ENCODE data around the gene CENPS. TPM values are rescaled to one million over a fixed set of nuclear protein-coding genes. Genes with fewer than 3 reads are reported as not detected.

Gene CENPS
- total RNA-seq, 1 donor = 17.4 TPM

DNA sequence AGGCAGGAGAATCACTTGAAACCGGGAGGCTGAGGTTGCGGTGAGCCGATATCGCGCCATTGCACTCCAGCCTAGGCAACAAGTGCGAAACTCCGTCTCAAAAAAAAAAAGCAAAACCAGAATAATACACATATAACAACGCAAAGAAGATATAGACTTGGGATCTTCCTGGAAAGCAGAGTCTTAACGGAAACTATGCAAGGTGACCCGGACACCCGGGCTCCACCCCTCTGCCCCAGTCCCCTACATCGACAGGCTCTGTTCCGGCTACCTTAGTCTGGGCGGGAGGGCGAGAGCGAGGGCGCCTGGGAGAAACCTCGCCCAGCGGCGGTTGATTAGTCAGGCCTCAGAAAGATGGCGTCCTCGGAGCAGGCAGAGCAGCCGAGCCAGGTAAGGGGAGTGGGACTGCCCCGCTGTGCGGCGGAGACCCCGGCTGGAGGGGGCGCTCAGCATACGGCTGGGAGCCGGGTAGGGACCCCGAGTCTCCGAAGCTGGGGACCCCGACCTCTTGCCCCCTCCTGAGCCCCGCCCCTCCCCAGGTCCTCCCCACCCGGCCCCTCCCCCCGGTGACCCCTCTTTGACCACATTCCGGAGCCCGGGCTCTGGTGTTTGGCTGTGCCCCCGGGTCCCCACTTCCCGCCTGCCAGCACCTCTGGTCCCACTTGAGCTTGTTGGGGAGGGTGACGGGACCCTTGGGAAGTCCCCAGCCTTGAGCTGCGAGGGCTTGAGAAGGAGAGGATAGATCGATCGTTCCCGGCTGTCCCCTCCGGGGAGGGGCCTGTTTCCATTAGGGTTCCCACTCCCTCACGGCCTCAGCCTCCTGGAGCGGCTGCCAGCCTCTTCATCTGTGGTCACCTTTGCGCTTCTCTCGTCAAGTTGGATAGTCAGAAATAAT lies 44.6 kb downstream of the CENPS start, which contains the start of gene PEX14:
Gene PEX14, plus strand, starts transcription at position 338 of the 895 bp plus-strand sequence. Its CDS starts 17 bp downstream, at position 355.
- Histone ChIP-seq H3K36me3 (ENCODE audit: insufficient read depth, low read length) (no peaks in the 10 kb centered on the region), H3K4me2 (ENCODE audit: insufficient read depth, low read length) (peak within 1 kb of the TSS; percentile 94), H3K4me3 (ENCODE audit: insufficient read depth, low read length) (peak within 1 kb of the TSS; percentile 94), H2AFZ (ENCODE audit: low read length) (peak within 1 kb of the TSS; percentile 91), H3K9me3 (ENCODE audit: low read depth, low read length) (no peaks in the 10 kb centered on the region), H3K79me2 (ENCODE audit: insufficient read depth, low read length) (peaks cover 58% of the 10 kb centered on the region), H3K27ac (ENCODE audit: low read depth, low read length) (peak within 1 kb of the TSS; percentile 47), H3K4me1 (ENCODE audit: insufficient read depth, low read length) (peaks cover 10% of the 10 kb centered on the region), H3K27me3 (ENCODE audit: insufficient read depth, low read length) (no peaks in the 10 kb centered on the region), H4K20me1 (ENCODE audit: insufficient read depth, low read length) (peaks cover 10% of the 10 kb centered on the region)
- peak; percentile 97 for DNase-seq (ENCODE audit: insufficient read length, low spot score, missing footprints)
- TF ChIP-seq CTCF (IDR thresholded peaks at IDR 0.05; ENCODE audit: extremely low read depth, low read depth, low read length) = no peak

DNA sequence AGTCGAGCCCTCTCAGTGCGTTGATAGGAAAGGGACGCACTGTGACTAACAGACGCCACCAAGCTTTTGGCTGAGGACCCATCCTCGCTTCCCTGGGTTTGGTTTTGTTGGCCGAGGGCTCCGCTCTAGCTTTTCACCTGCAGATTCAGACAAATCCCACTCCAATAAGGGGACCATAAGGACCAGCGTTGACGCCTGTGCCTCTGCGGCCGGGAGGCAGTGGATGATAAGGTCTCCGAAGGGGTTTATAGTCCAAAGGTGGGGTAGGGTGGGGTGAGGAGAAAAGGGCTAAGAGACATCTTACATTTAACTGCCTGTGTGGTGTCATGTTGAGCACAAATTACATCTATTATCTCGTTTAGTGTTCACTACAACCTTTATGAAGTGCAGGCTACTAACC lies 45.3 kb downstream of the CENPS start:
- Histone ChIP-seq H3K79me2 (ENCODE audit: insufficient read depth, low read length) (peaks cover 60% of the 10 kb centered on the region), H3K27me3 (ENCODE audit: insufficient read depth, low read length) (no peaks in the 10 kb centered on the region), H2AFZ (ENCODE audit: low read length) (peak overlapping the region; percentile 91), H3K4me2 (ENCODE audit: insufficient read depth, low read length) (peak overlapping the region; percentile 94), H3K27ac (ENCODE audit: low read depth, low read length) (peak overlapping the region; percentile 47), H3K4me3 (ENCODE audit: insufficient read depth, low read length) (peak overlapping the region; percentile 94), H4K20me1 (ENCODE audit: insufficient read depth, low read length) (peaks cover 10% of the 10 kb centered on the region), H3K4me1 (ENCODE audit: insufficient read depth, low read length) (peaks cover 10% of the 10 kb centered on the region), H3K36me3 (ENCODE audit: insufficient read depth, low read length) (no peaks in the 10 kb centered on the region), H3K9me3 (ENCODE audit: low read depth, low read length) (no peaks in the 10 kb centered on the region)
- no peak for TF ChIP-seq CTCF (IDR thresholded peaks at IDR 0.05; ENCODE audit: extremely low read depth, low read depth, low read length)
- DNase-seq (ENCODE audit: insufficient read length, low spot score, missing footprints) = no peak

DNA sequence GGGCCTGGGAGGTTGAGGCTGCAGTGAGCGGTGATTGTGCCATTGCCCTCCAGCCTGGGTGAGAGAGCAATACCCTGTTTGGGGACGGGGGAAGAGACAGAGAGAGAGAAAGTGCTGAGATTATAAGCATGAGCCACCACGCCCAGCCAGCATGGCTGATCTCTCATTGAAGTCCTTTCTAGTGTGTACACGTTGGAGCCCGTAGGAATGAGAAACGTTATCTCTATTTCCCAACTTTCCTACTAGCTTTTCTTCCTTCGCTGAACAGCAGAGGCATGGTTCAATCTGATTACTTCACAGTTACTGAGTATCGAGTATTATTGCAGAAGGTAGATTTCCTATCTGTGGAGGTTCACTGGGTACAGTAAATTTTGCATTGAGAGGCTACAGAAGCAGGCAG lies 49.1 kb downstream of the CENPS start:
- DNase-seq (ENCODE audit: insufficient read length, low spot score, missing footprints) = no peak
- no peaks in the 10 kb centered on the region for H3K9me3 ChIP-seq (ENCODE audit: low read depth, low read length)
- no peak overlapping the region for H3K27ac ChIP-seq (ENCODE audit: low read depth, low read length)
- H3K4me1 ChIP-seq (ENCODE audit: insufficient read depth, low read length) = peaks cover 10% of the 10 kb centered on the region
- peaks cover 21% of the 10 kb centered on the region for H4K20me1 ChIP-seq (ENCODE audit: insufficient read depth, low read length)
- no peak overlapping the region for H3K4me3 ChIP-seq (ENCODE audit: insufficient read depth, low read length)
- TF ChIP-seq CTCF (IDR thresholded peaks at IDR 0.05; ENCODE audit: extremely low read depth, low read depth, low read length) = no peak
- peaks cover 82% of the 10 kb centered on the region for H3K79me2 ChIP-seq (ENCODE audit: insufficient read depth, low read length)
- no peak overlapping the region for H3K4me2 ChIP-seq (ENCODE audit: insufficient read depth, low read length)
- no peak overlapping the region for H2AFZ ChIP-seq (ENCODE audit: low read length)
- H3K27me3 ChIP-seq (ENCODE audit: insufficient read depth, low read length) = no peaks in the 10 kb centered on the region
- H3K36me3 ChIP-seq (ENCODE audit: insufficient read depth, low read length) = no peaks in the 10 kb centered on the region

GRCh38 chr1:10480614-10481013 lies 50.4 kb downstream of the CENPS start:
- H3K79me2 ChIP-seq (ENCODE audit: insufficient read depth, low read length) = peaks cover 83% of the 10 kb centered on the region
- H3K27ac ChIP-seq (ENCODE audit: low read depth, low read length) = no peak overlapping the region
- no peaks in the 10 kb centered on the region for H3K27me3 ChIP-seq (ENCODE audit: insufficient read depth, low read length)
- H3K9me3 ChIP-seq (ENCODE audit: low read depth, low read length) = no peaks in the 10 kb centered on the region
- H3K4me3 ChIP-seq (ENCODE audit: insufficient read depth, low read length) = no peak overlapping the region
- TF ChIP-seq CTCF (IDR thresholded peaks at IDR 0.05; ENCODE audit: extremely low read depth, low read depth, low read length) = no peak
- peaks cover 11% of the 10 kb centered on the region for H3K4me1 ChIP-seq (ENCODE audit: insufficient read depth, low read length)
- no peak for DNase-seq (ENCODE audit: insufficient read length, low spot score, missing footprints)
- no peaks in the 10 kb centered on the region for H3K36me3 ChIP-seq (ENCODE audit: insufficient read depth, low read length)
- no peak overlapping the region for H3K4me2 ChIP-seq (ENCODE audit: insufficient read depth, low read length)
- no peak overlapping the region for H2AFZ ChIP-seq (ENCODE audit: low read length)
- H4K20me1 ChIP-seq (ENCODE audit: insufficient read depth, low read length) = peaks cover 31% of the 10 kb centered on the region

Measured in osteoblast (primary cell).